ENCODE results near the gene NBEAL1.
"Not testable (repeated sequence)": the region's sequence is repeated elsewhere in the genome, so short reads cannot be mapped to it uniquely, and the experiment has no call there.

The NBEAL1 gene

DNA sequence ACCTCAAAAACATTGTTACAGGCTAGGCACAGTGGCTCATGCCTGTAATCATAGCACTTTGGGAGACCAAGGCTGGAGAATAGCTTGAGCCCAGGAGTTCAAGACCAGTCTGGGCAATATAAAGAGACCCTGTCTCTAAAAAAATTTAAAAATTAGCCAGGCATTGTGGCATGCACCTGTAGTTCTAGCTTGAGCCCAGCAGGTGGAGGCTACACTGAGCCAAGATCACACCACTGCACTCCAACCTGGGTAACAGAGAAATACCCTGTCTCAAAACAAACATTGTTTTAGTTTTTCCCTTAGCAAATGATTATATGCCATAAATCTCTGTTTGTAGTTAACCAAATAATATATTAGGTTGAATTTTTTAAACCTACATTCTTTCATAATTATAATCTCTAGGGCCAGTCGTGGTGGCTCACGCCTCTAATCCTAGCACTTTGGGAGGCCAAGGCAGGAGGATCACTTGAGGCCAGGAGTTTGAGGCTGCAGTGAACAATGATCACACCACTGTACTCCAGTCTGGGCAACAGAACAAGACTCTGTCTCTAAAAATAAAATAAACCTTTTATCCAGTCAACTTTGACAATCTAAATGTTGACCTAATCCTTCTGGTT, 210.9 kb downstream of the NBEAL1 start:
- DNase-seq (ENCODE audit: low read depth) = no peak

GRCh38 chr2:203229674-203230073, 215.0 kb downstream of the NBEAL1 start:
- not testable (repeated sequence) for DNase-seq (ENCODE audit: low read depth)

DNA sequence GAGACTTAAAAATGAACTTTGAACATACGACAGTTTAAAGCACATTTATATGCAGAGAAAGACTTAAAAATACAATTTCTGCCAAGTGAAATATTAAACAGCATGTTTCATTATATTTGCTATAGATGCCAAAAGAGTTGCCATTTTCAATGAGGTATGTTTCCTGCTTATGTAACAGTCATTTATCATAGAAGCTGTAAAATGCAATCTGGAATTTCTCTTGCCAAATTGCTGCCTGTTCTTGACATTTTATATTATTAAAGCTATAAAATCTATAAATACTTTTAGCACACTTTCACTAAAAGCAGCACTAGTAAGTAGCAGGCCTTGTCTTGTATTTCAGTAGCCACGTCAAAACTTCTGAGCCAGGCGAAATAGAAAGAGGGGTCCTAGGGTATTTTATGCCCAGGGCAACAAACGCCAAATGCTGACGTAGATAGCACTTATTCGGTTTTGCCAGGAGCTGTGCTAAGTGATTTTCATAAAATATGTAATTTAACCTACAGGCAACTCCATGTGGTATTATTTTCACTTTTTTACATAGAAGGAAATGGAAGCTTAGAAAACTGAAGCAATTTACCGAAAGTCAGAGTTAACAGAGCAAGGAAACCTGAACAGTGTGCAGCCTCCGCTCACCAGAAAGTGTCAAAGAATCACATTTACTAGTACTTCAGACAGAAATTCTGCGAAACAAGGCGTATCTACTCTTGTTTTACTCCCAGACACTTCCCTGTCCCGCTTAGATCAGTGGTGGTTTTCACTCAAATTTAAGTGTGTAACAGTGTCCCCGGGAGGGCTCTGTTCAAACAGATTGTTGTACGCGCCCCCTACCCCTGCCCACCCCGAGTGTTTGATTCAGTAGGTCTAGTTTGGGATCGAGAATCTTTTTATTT, 222.9 kb downstream of the NBEAL1 start:
- no peak for DNase-seq (ENCODE audit: low read depth)

DNA sequence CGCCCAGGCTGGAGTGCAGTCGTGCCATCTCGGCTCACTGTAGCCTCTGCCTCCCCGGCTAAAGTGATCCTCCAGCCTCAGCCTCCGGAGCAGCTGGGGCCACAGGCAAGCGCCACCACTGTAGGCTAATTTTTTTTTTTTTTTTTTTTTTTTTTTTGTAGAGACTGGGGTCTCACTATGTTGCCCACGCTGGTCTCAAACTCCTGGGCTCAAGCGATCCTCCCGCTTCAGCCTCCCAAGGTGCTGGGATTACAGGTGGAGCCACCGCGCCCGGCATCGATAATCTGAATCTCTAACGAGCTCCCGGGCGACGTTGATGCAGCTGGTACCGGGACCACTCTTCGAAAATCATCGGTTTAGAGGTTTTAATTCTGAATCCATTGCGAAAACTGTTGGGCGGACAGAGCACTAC, 223.6 kb downstream of the NBEAL1 start:
- DNase-seq (ENCODE audit: low read depth) = no peak

- peak; percentile 97 for DNase-seq (ENCODE audit: low read depth)
These were observed 224.2 kb downstream of the NBEAL1 start, which contains the start of gene CYP20A1 for GRCh38 chr2:203238704-203239526. Gene CYP20A1, plus strand, starts transcription at chr2:203239018. Its CDS starts 45 bp downstream, at chr2:203239063.

DNA sequence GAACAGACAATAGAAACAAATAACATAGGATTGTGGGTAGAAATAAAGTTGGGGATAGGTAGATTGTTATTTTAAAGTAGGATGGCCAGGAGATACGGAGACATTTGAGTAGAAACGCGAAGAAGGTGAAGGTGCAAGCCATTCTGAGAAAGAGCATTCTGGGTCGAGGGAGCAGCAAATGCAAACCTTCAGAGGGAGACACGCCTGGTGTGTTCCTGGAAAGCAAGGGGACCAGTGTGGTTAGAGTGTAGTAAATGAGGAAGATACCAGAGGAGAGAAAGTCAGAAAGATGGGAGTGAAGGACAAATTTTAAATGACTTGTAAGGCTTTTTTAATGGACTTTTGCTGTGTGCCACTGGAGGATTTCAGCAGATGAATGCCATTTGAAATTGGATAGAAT, 225.8 kb downstream of the NBEAL1 start:
- no peak for DNase-seq (ENCODE audit: low read depth)

- DNase-seq (ENCODE audit: low read depth) = no peak
These were observed 227.8 kb downstream of the NBEAL1 start for GRCh38 chr2:203242518-203242917.

DNA sequence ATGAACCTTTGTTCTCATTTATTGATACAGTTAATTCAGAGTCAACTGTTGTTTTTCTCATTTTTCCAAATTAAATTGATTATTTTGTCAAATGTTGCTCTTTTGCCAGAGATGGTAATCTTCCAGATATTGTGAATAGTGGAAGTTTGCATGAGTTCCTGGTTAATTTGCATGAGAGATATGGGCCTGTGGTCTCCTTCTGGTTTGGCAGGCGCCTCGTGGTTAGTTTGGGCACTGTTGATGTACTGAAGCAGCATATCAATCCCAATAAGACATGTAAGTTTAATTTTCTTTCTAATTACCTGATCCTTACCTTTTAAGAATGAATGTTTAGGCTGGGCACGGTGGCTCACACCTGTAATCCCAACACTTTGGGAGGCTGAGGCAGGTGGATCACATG, 232.0 kb downstream of the NBEAL1 start:
- no peak for DNase-seq (ENCODE audit: low read depth)

DNA sequence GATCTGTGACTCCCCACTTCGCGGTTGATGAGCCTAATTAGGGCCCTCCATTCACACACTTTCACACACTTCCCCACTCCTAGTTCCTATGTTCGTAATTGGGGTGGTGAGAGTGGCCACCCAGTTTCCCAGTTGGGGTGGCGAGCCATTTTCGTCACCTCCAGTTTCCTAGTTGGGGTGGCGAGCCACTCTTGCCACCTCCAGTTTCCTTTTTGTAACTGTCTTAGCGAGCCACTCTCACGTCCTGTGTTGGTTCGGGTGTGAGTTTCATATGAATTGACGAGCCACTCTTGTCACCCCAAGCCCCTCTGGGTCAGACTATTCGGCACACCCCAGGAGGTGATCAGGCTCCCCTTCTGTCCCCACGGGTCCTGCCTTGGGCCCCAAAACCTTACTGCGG, 238.1 kb downstream of the NBEAL1 start:
- DNase-seq (ENCODE audit: low read depth) = no peak

DNA sequence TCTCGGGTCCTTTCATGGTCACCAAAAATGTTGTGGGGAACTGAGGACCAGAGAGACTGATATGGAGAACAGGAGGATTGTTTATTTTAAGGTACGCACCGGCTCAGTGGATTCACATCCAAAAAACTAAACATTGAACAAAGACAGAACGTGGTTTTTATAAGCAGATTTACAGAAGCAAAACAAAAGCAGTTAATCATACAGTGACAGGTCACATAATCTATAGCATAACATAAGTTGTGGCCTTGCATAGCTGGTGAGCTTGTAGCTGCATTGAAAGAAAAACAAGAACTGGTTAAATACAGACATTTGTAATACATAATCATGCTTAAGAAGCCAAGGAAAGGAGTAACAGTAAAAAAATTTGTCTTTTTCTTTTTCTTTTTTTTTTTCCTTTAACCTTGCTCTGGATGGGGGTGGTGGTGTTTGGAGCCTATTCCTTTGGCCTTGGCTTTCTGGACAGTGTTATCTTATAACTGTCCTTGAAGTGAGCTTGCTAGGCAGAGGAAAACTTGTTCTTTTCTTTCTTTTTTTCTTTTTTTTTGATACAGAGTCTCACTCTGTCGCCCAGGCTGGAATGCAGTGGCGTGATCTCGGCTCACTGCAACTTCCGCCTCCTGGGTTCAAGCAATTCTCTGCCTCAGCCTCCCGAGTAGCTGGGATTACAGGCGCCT, 238.9 kb downstream of the NBEAL1 start:
- DNase-seq (ENCODE audit: low read depth) = not testable (repeated sequence)

GRCh38 chr2:203261326-203262159, 246.9 kb downstream of the NBEAL1 start:
- no peak for DNase-seq (ENCODE audit: low read depth)
